CMK (cell line): ENCODE data around the gene CYB5R3.

Experiments
- DNase-seq: peaks from one replicate; pipeline ENCODE4 v3.0.0-alpha.2; 2010; ENCODE audit warnings: low read depth

Gene CYB5R3

GRCh38 chr22:42645341-42645937, 3.8 kb downstream of the CYB5R3 start:
- DNase-seq: no peak

GRCh38 chr22:42644422-42645340, 4.5 kb downstream of the CYB5R3 start:
- no peak for DNase-seq

- DNase-seq: no peak
These were observed 5.4 kb downstream of the CYB5R3 start for GRCh38 chr22:42643634-42644421.

- no peak for DNase-seq
These were observed 6.2 kb downstream of the CYB5R3 start for GRCh38 chr22:42642806-42643633.

GRCh38 chr22:42641801-42642413, 7.3 kb downstream of the CYB5R3 start:
- DNase-seq: no peak

- DNase-seq: no peak
These were observed 9.5 kb downstream of the CYB5R3 start for GRCh38 chr22:42639541-42640241.

GRCh38 chr22:42637555-42637954, 11.6 kb downstream of the CYB5R3 start:
- DNase-seq: no peak

- no peak for DNase-seq
These were observed 12.7 kb downstream of the CYB5R3 start for GRCh38 chr22:42636506-42636905.

GRCh38 chr22:42635531-42635930, 13.7 kb downstream of the CYB5R3 start:
- DNase-seq: no peak

- no peak for DNase-seq
These were observed 16.2 kb downstream of the CYB5R3 start for GRCh38 chr22:42633013-42633412.

GRCh38 chr22:42632096-42632495, 17.1 kb downstream of the CYB5R3 start:
- DNase-seq: no peak

- no peak for DNase-seq
These were observed 18.1 kb downstream of the CYB5R3 start for GRCh38 chr22:42630901-42631602.

- no peak for DNase-seq
These were observed 19.0 kb downstream of the CYB5R3 start for GRCh38 chr22:42630211-42630610.

- DNase-seq: no peak
These were observed 21.2 kb downstream of the CYB5R3 start for GRCh38 chr22:42627981-42628380.

- DNase-seq: no peak
These were observed 22.1 kb downstream of the CYB5R3 start for GRCh38 chr22:42626951-42627625.

- no peak for DNase-seq
These were observed 22.8 kb downstream of the CYB5R3 start for GRCh38 chr22:42626431-42626830.

GRCh38 chr22:42625416-42625815, 23.8 kb downstream of the CYB5R3 start:
- no peak for DNase-seq

- no peak for DNase-seq
These were observed 24.6 kb downstream of the CYB5R3 start for GRCh38 chr22:42624551-42625106.
